GM10847 (cell line): Measurements from ENCODE around the gene CASK.

Experiments used
- POLR2A ChIP-seq: IDR thresholded peaks from 2 replicates; pipeline ENCODE4 v1.6.1; 2011; ENCODE audit not compliant: insufficient read length; ENCODE audit errors: extremely low read depth

CASK gene

GRCh38 chrX:41667631-41668030, 255.7 kb downstream of the CASK start:
- TF ChIP-seq POLR2A, result no peak

GRCh38 chrX:41666251-41666650, 257.1 kb downstream of the CASK start:
- no peak for TF ChIP-seq POLR2A

GRCh38 chrX:41665686-41666085, 257.7 kb downstream of the CASK start:
- TF ChIP-seq POLR2A, result no peak

GRCh38 chrX:41664908-41665307, 258.4 kb downstream of the CASK start:
- TF ChIP-seq POLR2A, result no peak

- no peak for TF ChIP-seq POLR2A
Observed at GRCh38 chrX:41664375-41664901, 258.9 kb downstream of the CASK start.

GRCh38 chrX:41661366-41662095, 261.8 kb downstream of the CASK start:
- TF ChIP-seq POLR2A, result no peak

GRCh38 chrX:41655631-41656030, 267.7 kb downstream of the CASK start:
- no peak for TF ChIP-seq POLR2A

GRCh38 chrX:41655101-41655500, 268.3 kb downstream of the CASK start:
- TF ChIP-seq POLR2A, result no peak

- no peak for TF ChIP-seq POLR2A
Observed at GRCh38 chrX:41653125-41653524, 270.2 kb downstream of the CASK start.

- TF ChIP-seq POLR2A, result no peak
Observed at GRCh38 chrX:41634284-41634683, 289.1 kb downstream of the CASK start.

GRCh38 chrX:41630091-41630490, 293.3 kb downstream of the CASK start:
- TF ChIP-seq POLR2A, result no peak

- no peak for TF ChIP-seq POLR2A
Observed at GRCh38 chrX:41629539-41629938, 293.8 kb downstream of the CASK start.

GRCh38 chrX:41621222-41621723, 302.1 kb downstream of the CASK start:
- TF ChIP-seq POLR2A, result no peak

GRCh38 chrX:41619221-41619620, 304.1 kb downstream of the CASK start:
- no peak for TF ChIP-seq POLR2A

- no peak for TF ChIP-seq POLR2A
Observed at GRCh38 chrX:41616935-41617334, 306.4 kb downstream of the CASK start.

GRCh38 chrX:41616255-41616654, 307.1 kb downstream of the CASK start:
- no peak for TF ChIP-seq POLR2A

GRCh38 chrX:41608244-41608643, 315.1 kb downstream of the CASK start:
- TF ChIP-seq POLR2A, result no peak
